Stimulated activated CD8-positive, alpha-beta memory T cell treated with anti-CD3 and anti-CD28 coated beads, Interleukin-4, amount 100 ng/mL, for 4 hours (primary cell): ENCODE measurements around the gene NLRP3.

Source experiments
- DNase-seq, 2 donors: peaks; one replicate each; pipeline ENCODE4 v3.0.0-alpha.2; 2020; ENCODE audit warnings: low read depth in 2 of 2, low spot score in 1 of 2

The NLRP3 gene

GRCh38 chr1:247435759-247436147, 19.8 kb downstream of the NLRP3 start:
- no peak for DNase-seq

GRCh38 chr1:247437551-247438505, 21.9 kb downstream of the NLRP3 start:
- no peak for DNase-seq

GRCh38 chr1:247440001-247440620, 24.1 kb downstream of the NLRP3 start:
- no peak for DNase-seq

- no peak for DNase-seq
Measured at GRCh38 chr1:247441606-247442005, 25.6 kb downstream of the NLRP3 start.

- DNase-seq: no peak
Measured at GRCh38 chr1:247442164-247442563, 26.2 kb downstream of the NLRP3 start.

- no peak for DNase-seq
Measured at GRCh38 chr1:247443641-247444040, 27.7 kb downstream of the NLRP3 start.

- DNase-seq: no peak
Measured at GRCh38 chr1:247444571-247444970, 28.6 kb downstream of the NLRP3 start.

- no peak for DNase-seq
Measured at GRCh38 chr1:247445526-247446356, 29.8 kb downstream of the NLRP3 start.

GRCh38 chr1:247447162-247447909, 31.4 kb downstream of the NLRP3 start:
- no peak for DNase-seq

GRCh38 chr1:247448107-247448791, 32.3 kb downstream of the NLRP3 start:
- DNase-seq: no peak

- DNase-seq: no peak
Measured at GRCh38 chr1:247451388-247452010, 35.5 kb downstream of the NLRP3 start.

GRCh38 chr1:247452447-247453039, 36.6 kb downstream of the NLRP3 start:
- DNase-seq: no peak

- DNase-seq: no peak
Measured at GRCh38 chr1:247453245-247453644, 37.3 kb downstream of the NLRP3 start.

GRCh38 chr1:247453997-247454396, 38.0 kb downstream of the NLRP3 start:
- no peak for DNase-seq

GRCh38 chr1:247456021-247456420, 40.0 kb downstream of the NLRP3 start:
- no peak for DNase-seq

GRCh38 chr1:247456914-247457639, 41.1 kb downstream of the NLRP3 start:
- DNase-seq: no peak

- no peak for DNase-seq
Measured at GRCh38 chr1:247459507-247459906, 43.5 kb downstream of the NLRP3 start.

GRCh38 chr1:247465796-247466195, 49.8 kb downstream of the NLRP3 start:
- DNase-seq: no peak

- DNase-seq: no peak
Measured at GRCh38 chr1:247467129-247467528, 51.2 kb downstream of the NLRP3 start.
